HepG2 (cell line): ENCODE measurements around the gene SOAT1. TPM values are rescaled to one million over a fixed set of nuclear protein-coding genes. Genes with fewer than 3 reads are reported as not detected.

Experiments
- DNMT1 ChIP-seq: sonication (generic); formaldehyde crosslinking; IDR thresholded peaks from 2 replicates; pipeline ENCODE4 v1.5.1; 2020; ENCODE audit warnings: mild to moderate bottlenecking, missing genetic modification reagents
- ETV6 ChIP-seq: sonication (generic); formaldehyde crosslinking; conservative IDR thresholded peaks from 2 replicates; pipeline ENCODE4 v1.4.0; 2020; ENCODE audit warnings: missing genetic modification reagents
- FLYWCH1 ChIP-seq: sonication (generic); formaldehyde crosslinking; IDR thresholded peaks from 2 replicates; pipeline ENCODE4 v1.8.1; 2023; ENCODE audit warnings: mild to moderate bottlenecking, missing genetic modification reagents
- GABPA ChIP-seq, 2 experiments: IDR thresholded peaks; 2 replicates each; pipeline ENCODE4 v1.6.1; 2011 to 2016; ENCODE audit warnings: low read depth in 2 of 2, low read length in 1 of 2, missing biosample characterization in 1 of 2, missing genetic modification characterization in 1 of 2
- IKZF4 ChIP-seq: sonication (generic); formaldehyde crosslinking; IDR thresholded peaks from 2 replicates; pipeline ENCODE4 v1.5.1; 2020; ENCODE audit warnings: borderline replicate concordance, mild to moderate bottlenecking, low read depth, missing genetic modification reagents; ENCODE audit errors: not compliant biosample characterization
- IRF9 ChIP-seq: sonication (generic); formaldehyde crosslinking; IDR thresholded peaks from 2 replicates; pipeline ENCODE4 v1.8.0; 2022; ENCODE audit warnings: missing genetic modification reagents, mild to moderate bottlenecking, borderline replicate concordance
- KAT2B ChIP-seq: fragments of 150-350 bp; IDR thresholded peaks from 2 replicates; pipeline ENCODE4 v1.6.1; 2014; ENCODE audit warnings: low read depth, low read length, borderline replicate concordance
- MLXIP ChIP-seq: sonication (generic); formaldehyde crosslinking; IDR thresholded peaks from 2 replicates; pipeline ENCODE4 v1.9.0; 2021; ENCODE audit warnings: missing genetic modification reagents, borderline replicate concordance
- RFX3 ChIP-seq: IDR thresholded peaks from 2 replicates; pipeline ENCODE4 v1.6.1; 2016; ENCODE audit warnings: missing biosample characterization, missing genetic modification reagents
- SP1 ChIP-seq, 2 experiments: fragments of 450-650 bp in 1 of 2; sonication (generic) in 1 of 2; formaldehyde crosslinking in 1 of 2; IDR thresholded peaks; 2 replicates each; pipeline versions ENCODE4 v1.4.0 to v1.6.1; 2016 to 2020; ENCODE audit warnings: missing genetic modification reagents in 1 of 2
- TARDBP ChIP-seq: sonication (generic); formaldehyde crosslinking; IDR thresholded peaks from 2 replicates; pipeline ENCODE4 v1.8.0; 2022; ENCODE audit warnings: mild to moderate bottlenecking, missing genetic modification reagents
- ZBTB2 ChIP-seq: sonication (generic); formaldehyde crosslinking; IDR thresholded peaks from 2 replicates; pipeline ENCODE4 v1.8.0; 2022; ENCODE audit warnings: low read depth, missing genetic modification reagents
- ZBTB43 ChIP-seq: sonication (generic); formaldehyde crosslinking; conservative IDR thresholded peaks from 2 replicates; pipeline ENCODE4 v1.4.0; 2020; ENCODE audit warnings: missing genetic modification reagents
- ZEB1 ChIP-seq: IDR thresholded peaks from 2 replicates; pipeline ENCODE4 v1.6.1; 2012; ENCODE audit warnings: mild to moderate bottlenecking, low read depth, inconsistent platforms; ENCODE audit not compliant: insufficient replicate concordance
- ZFP62 ChIP-seq: sonication (generic); formaldehyde crosslinking; IDR thresholded peaks from 2 replicates; pipeline ENCODE4 v1.4.0; 2020; ENCODE audit warnings: missing genetic modification reagents
- ZKSCAN5 ChIP-seq: sonication (generic); formaldehyde crosslinking; IDR thresholded peaks from 2 replicates; pipeline ENCODE4 v1.5.1; 2020; ENCODE audit warnings: mild to moderate bottlenecking, missing genetic modification reagents
- ZNF10 ChIP-seq: sonication (generic); formaldehyde crosslinking; IDR thresholded peaks from 2 replicates; pipeline ENCODE4 v1.4.0; 2020; ENCODE audit warnings: mild to moderate bottlenecking, low read depth, missing genetic modification reagents, borderline replicate concordance
- ZNF704 ChIP-seq: sonication (generic); formaldehyde crosslinking; IDR thresholded peaks from 2 replicates; pipeline ENCODE4 v1.8.1; 2023; ENCODE audit warnings: mild to moderate bottlenecking, inconsistent platforms, moderate library complexity, missing genetic modification reagents, borderline replicate concordance
- ZSCAN20 ChIP-seq: sonication (generic); formaldehyde crosslinking; IDR thresholded peaks from 2 replicates; pipeline ENCODE4 v1.4.0; 2020; ENCODE audit warnings: missing genetic modification reagents, mild to moderate bottlenecking, borderline replicate concordance
- polyA plus RNA-seq, 8 experiments: library from polyadenylated mRNA; depleted of rRNA in 3 of 8; stranded (reverse) in 7 of 8; unstranded in 1 of 8; fragments of >200 nt; fragmentation: Illumina TruSeq in 4 of 8; extraction: Trizol in 4 of 8; gene quantifications; 2 replicates each; pipeline versions ENCODE4 v1.2.1 to v1.2.3, GENCODE V29; 2011 to 2016; ENCODE audit warnings: low read depth in 4 of 8, missing spikeins in 1 of 8, mixed read lengths in 1 of 8; ENCODE audit not compliant: insufficient read depth in 1 of 8
- total RNA-seq, 5 experiments: library from RNA; depleted of rRNA; stranded (reverse); fragments of >200 nt; fragmentation: Illumina TruSeq; extraction: Trizol; gene quantifications; 2 replicates each; pipeline ENCODE4 v1.2.3, GENCODE V29; 2016; ENCODE audit warnings: low read depth in 1 of 5

SOAT1 gene
- total and polyA plus RNA-seq, 2 of the 13 experiments (the other 11 are each of a cell fraction or from before 2014, with no cell fraction given): 22.3 to 52.0 TPM

GRCh38 chr1:179366093-179366800, 72.7 kb downstream of the SOAT1 start (continued):
- TF ChIP-seq ZNF704 (CRISPR knock-in tag): no peak; the same call in 1 of the 2 replicates
- TF ChIP-seq SP1 (IDR thresholded peaks at IDR 0.05): no peak
- no peak for TF ChIP-seq SP1 (CRISPR knock-in tag; IDR thresholded peaks at IDR 0.05)
- TF ChIP-seq ZBTB2: no peak
- no peak for TF ChIP-seq ZEB1
- TF ChIP-seq IRF9 (CRISPR knock-in tag): 0 out of 2 replicates have a peak, but pooled peaks have one; percentile 20
- no peak for TF ChIP-seq KAT2B
- no peak for TF ChIP-seq FLYWCH1 (CRISPR knock-in tag)
- no peak for TF ChIP-seq RFX3 (CRISPR knock-in tag)
- no peak for TF ChIP-seq ZKSCAN5 (CRISPR knock-in tag)
- no peak for TF ChIP-seq IKZF4 (CRISPR knock-in tag)
- TF ChIP-seq ETV6 (CRISPR knock-in tag): no peak
- TF ChIP-seq ZSCAN20 (CRISPR knock-in tag): no peak
- no peak for TF ChIP-seq ZBTB43
- TF ChIP-seq DNMT1 (CRISPR knock-in tag): no peak
- no peak for TF ChIP-seq GABPA (IDR thresholded peaks at IDR 0.05; ENCODE audit: low read depth, low read length)
- TF ChIP-seq GABPA (CRISPR knock-in tag; IDR thresholded peaks at IDR 0.05; ENCODE audit: low read depth): no peak; the same call in 1 of the 2 replicates
- no peak for TF ChIP-seq ZNF10 (CRISPR knock-in tag)
- no peak for TF ChIP-seq ZFP62 (CRISPR knock-in tag)
- TF ChIP-seq MLXIP (CRISPR knock-in tag): no peak
- no peak for TF ChIP-seq TARDBP (CRISPR knock-in tag)
